Stimulated activated CD8-positive, alpha-beta memory T cell treated with anti-CD3 and anti-CD28 coated beads, Interleukin-2, amount 100 ng/mL, for 1 hour (primary cell): Measurements from ENCODE around the gene MLLT10.

Source experiments
- DNase-seq, 2 donors: peaks; one replicate each; pipeline ENCODE4 v3.0.0-alpha.2; 2020; ENCODE audit warnings: low read depth in 2 of 2

MLLT10 gene

DNA sequence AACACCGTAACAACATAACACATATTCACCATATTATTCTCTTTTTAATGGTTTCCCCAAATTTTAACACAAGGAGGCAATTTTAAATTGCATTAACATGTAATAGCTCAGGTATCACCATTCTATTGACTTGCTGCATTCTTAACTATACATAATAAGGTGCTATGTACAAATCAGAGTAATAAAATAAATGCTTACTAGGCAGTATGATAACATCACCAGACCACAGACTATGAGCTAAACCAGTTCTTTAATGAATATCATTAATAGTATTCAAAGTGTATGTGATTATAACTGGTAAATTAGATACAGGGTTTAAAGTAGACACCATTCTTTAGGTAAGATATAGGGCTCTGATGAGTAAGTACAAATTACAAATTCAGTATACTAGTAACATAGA lies 242.9 kb downstream of the MLLT10 start:
- DNase-seq = no peak

DNA sequence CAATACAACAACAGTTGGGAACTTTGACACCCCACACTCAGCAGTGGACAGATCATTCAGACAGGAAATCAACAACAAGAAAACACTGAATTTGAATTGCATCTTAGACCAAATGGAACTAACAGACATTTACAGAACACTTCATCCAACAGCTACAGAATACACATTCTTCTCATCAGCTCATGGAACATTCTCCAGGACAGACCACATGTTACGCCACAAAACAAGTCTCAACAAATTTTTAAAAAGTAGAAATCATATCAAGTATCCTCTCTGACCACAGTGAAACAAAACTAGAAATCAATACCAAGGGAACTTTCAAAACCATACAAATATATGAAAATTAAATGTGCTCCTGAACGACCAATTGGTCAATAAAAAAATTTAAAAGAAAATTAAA lies 257.2 kb downstream of the MLLT10 start:
- DNase-seq = no peak
